Measurements from ENCODE around the gene KIF11. TPM values are rescaled to one million over a fixed set of nuclear protein-coding genes. Genes with fewer than 3 reads are reported as not detected.

The KIF11 gene
- total RNA-seq, 1 donor from 2014 or later, result 25.6 TPM

GRCh38 chr10:92657024-92657423, 64.1 kb downstream of the KIF11 start:
- Mint-ChIP-seq H3K36me3 (ENCODE audit: insufficient read depth) (peaks cover 17% of the 10 kb centered on the region), H3K4me1 (ENCODE audit: low read depth) (no peaks in the 10 kb centered on the region), H3K4me3 (ENCODE audit: low read depth) (no peak overlapping the region), H3K27me3 (no peaks in the 10 kb centered on the region), H3K9me3 (ENCODE audit: low read depth) (peaks cover 3% of the 10 kb centered on the region), H3K27ac (no peak overlapping the region)
- no peak for DNase-seq (ENCODE audit: low spot score, unreplicated experiment)
- TF ChIP-seq, protein P1, sequence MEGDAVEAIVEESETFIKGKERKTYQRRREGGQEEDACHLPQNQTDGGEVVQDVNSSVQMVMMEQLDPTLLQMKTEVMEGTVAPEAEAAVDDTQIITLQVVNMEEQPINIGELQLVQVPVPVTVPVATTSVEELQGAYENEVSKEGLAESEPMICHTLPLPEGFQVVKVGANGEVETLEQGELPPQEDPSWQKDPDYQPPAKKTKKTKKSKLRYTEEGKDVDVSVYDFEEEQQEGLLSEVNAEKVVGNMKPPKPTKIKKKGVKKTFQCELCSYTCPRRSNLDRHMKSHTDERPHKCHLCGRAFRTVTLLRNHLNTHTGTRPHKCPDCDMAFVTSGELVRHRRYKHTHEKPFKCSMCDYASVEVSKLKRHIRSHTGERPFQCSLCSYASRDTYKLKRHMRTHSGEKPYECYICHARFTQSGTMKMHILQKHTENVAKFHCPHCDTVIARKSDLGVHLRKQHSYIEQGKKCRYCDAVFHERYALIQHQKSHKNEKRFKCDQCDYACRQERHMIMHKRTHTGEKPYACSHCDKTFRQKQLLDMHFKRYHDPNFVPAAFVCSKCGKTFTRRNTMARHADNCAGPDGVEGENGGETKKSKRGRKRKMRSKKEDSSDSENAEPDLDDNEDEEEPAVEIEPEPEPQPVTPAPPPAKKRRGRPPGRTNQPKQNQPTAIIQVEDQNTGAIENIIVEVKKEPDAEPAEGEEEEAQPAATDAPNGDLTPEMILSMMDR (IDR thresholded peaks at IDR 0.05; ENCODE audit: unreplicated experiment), result no peak

- TF ChIP-seq, protein P1 (IDR thresholded peaks at IDR 0.05; ENCODE audit: unreplicated experiment), result no peak
- Mint-ChIP-seq H3K9me3 (ENCODE audit: low read depth) (peaks cover 13% of the 10 kb centered on the region), H3K27me3 (no peaks in the 10 kb centered on the region), H3K27ac (no peak overlapping the region), H3K4me3 (ENCODE audit: low read depth) (no peak overlapping the region), H3K4me1 (ENCODE audit: low read depth) (no peaks in the 10 kb centered on the region), H3K36me3 (ENCODE audit: insufficient read depth) (peaks cover 6% of the 10 kb centered on the region)
- DNase-seq (ENCODE audit: low spot score, unreplicated experiment), result no peak
These were observed 69.9 kb downstream of the KIF11 start for GRCh38 chr10:92662848-92663247.

DNA sequence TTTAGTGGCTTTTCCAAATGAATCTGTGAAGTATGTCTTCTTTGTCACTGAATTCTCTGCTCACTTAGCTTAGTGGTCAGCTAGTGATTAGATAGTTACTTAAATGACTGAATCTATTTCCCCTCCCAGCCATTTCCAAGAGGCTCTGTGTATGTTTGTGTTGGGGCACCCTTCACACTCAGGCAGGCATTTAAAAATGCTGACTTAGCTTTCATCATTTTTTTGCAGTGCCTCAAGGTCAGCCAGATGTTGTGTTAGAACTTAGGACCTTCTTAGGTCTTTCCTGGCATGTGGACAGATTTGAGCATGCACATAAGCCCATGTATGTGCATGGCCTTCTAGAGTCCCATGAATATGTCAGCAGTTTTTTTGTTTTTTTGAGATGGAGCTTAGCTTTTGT, 71.4 kb downstream of the KIF11 start:
- Mint-ChIP-seq H3K27ac (no peak overlapping the region), H3K9me3 (ENCODE audit: low read depth) (peaks cover 10% of the 10 kb centered on the region), H3K4me3 (ENCODE audit: low read depth) (no peak overlapping the region), H3K27me3 (no peaks in the 10 kb centered on the region), H3K36me3 (ENCODE audit: insufficient read depth) (peaks cover 4% of the 10 kb centered on the region), H3K4me1 (ENCODE audit: low read depth) (no peaks in the 10 kb centered on the region)
- DNase-seq (ENCODE audit: low spot score, unreplicated experiment), result no peak
- TF ChIP-seq, protein P1 (IDR thresholded peaks at IDR 0.05; ENCODE audit: unreplicated experiment), result no peak

GRCh38 chr10:92667078-92667477, 74.1 kb downstream of the KIF11 start:
- TF ChIP-seq, protein P1 (IDR thresholded peaks at IDR 0.05; ENCODE audit: unreplicated experiment), result no peak
- Mint-ChIP-seq H3K27me3 (no peaks in the 10 kb centered on the region), H3K9me3 (ENCODE audit: low read depth) (peaks cover 10% of the 10 kb centered on the region), H3K36me3 (ENCODE audit: insufficient read depth) (peaks cover 4% of the 10 kb centered on the region), H3K4me3 (ENCODE audit: low read depth) (no peak overlapping the region), H3K27ac (no peak overlapping the region), H3K4me1 (ENCODE audit: low read depth) (no peaks in the 10 kb centered on the region)
- no peak for DNase-seq (ENCODE audit: low spot score, unreplicated experiment)

DNA sequence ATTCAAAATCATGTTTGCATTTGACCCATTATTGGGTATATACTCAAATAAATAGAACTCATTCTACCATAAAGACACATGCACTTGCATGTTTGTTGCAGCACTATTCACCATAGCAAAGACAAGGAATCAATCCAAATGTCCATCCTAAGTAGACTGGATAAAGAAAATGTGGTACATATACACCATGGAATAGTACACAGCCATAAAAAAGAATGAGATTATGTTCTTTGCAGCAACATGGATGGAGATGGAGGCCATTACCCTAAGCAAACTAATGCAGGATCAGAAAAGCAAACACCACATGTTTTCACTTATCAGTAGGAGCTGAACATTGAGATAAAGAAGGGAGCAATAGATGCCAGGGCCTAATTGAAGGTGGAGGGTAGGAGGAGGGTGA, 84.8 kb downstream of the KIF11 start:
- TF ChIP-seq, protein P1 (IDR thresholded peaks at IDR 0.05; ENCODE audit: unreplicated experiment), result no peak

More for the DNA sequence above, 84.8 kb downstream of the KIF11 start:
- Mint-ChIP-seq H3K4me1 (ENCODE audit: low read depth) (no peaks in the 10 kb centered on the region), H3K9me3 (ENCODE audit: low read depth) (peaks cover 5% of the 10 kb centered on the region), H3K4me3 (ENCODE audit: low read depth) (no peak overlapping the region), H3K27ac (no peak overlapping the region), H3K36me3 (ENCODE audit: insufficient read depth) (peaks cover 6% of the 10 kb centered on the region), H3K27me3 (peaks cover 3% of the 10 kb centered on the region)
- DNase-seq (ENCODE audit: low spot score, unreplicated experiment), result no peak
